ENCODE results near the gene BNC2. TPM values are rescaled to one million over a fixed set of nuclear protein-coding genes. Genes with fewer than 3 reads are reported as not detected.
"Not testable (repeated sequence)": the region's sequence is repeated elsewhere in the genome, so short reads cannot be mapped to it uniquely, and the experiment has no call there.

The BNC2 gene, protein sequence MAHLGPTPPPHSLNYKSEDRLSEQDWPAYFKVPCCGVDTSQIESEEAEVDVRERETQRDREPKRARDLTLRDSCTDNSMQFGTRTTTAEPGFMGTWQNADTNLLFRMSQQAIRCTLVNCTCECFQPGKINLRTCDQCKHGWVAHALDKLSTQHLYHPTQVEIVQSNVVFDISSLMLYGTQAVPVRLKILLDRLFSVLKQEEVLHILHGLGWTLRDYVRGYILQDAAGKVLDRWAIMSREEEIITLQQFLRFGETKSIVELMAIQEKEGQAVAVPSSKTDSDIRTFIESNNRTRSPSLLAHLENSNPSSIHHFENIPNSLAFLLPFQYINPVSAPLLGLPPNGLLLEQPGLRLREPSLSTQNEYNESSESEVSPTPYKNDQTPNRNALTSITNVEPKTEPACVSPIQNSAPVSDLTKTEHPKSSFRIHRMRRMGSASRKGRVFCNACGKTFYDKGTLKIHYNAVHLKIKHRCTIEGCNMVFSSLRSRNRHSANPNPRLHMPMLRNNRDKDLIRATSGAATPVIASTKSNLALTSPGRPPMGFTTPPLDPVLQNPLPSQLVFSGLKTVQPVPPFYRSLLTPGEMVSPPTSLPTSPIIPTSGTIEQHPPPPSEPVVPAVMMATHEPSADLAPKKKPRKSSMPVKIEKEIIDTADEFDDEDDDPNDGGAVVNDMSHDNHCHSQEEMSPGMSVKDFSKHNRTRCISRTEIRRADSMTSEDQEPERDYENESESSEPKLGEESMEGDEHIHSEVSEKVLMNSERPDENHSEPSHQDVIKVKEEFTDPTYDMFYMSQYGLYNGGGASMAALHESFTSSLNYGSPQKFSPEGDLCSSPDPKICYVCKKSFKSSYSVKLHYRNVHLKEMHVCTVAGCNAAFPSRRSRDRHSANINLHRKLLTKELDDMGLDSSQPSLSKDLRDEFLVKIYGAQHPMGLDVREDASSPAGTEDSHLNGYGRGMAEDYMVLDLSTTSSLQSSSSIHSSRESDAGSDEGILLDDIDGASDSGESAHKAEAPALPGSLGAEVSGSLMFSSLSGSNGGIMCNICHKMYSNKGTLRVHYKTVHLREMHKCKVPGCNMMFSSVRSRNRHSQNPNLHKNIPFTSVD
- 10 to 100 TPM; 19.0 to 28.7 (median 25.4) TPM for total RNA-seq (2021; fragmentation: NEBNext Ultra II Directional; extraction: Animal tissue kit (Norgen Biotek cat#: 25700))
- long read RNA-seq, partial matches to known transcripts = 0 of 7 reads
- long read RNA-seq, other reads (novel, unspliced or antisense) = 7 of 7 reads

- H3K9me3 Mint-ChIP-seq = peaks cover under 1% of the 10 kb centered on the region; the same call in 1 of the 2 replicates
- H3K4me3 Mint-ChIP-seq = peak within 1 kb of the TSS; percentile 91
Observed at GRCh38 chr9:16870596-16871335, at the start of gene BNC2. Gene BNC2 (minus strand): TSS chr9:16870670. CDS start chr9:16870648, 22 bp downstream.

DNA sequence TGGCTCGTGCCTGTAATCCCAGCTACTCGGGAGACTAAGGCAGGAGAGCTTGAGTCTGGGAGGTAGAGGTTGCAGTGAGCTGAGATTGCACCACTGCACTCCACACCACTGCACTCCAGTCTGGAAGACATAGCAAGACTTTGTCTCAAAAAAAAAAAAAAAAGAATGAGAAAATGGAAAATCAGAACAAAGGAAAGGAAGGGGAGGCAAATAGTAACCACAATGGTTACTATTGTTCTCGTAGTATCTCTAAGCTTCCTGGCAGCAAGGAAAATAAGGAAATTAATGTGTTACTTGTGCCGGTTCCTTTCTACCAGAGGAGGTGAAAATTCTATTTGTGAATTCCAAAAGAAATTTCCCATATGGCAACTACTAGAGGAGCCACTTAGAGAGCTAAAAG lies 48.5 kb upstream of the BNC2 start:
- Mint-ChIP-seq H3K27me3 (ENCODE audit: insufficient read depth) (peaks cover 4% of the 10 kb centered on the region), H3K27ac (no peak overlapping the region), H3K36me3 (ENCODE audit: low read depth) (0 out of 2 replicates have a peak, but pooled peaks cover 6% of the 10 kb centered on the region), H3K9me3 (peaks cover 9% of the 10 kb centered on the region; the same call in 1 of the 2 replicates), H3K4me3 (no peak overlapping the region), H3K4me1 (ENCODE audit: low read depth) (peaks cover 26% of the 10 kb centered on the region)
- DNase-seq = no peak
- TF ChIP-seq, protein P1, sequence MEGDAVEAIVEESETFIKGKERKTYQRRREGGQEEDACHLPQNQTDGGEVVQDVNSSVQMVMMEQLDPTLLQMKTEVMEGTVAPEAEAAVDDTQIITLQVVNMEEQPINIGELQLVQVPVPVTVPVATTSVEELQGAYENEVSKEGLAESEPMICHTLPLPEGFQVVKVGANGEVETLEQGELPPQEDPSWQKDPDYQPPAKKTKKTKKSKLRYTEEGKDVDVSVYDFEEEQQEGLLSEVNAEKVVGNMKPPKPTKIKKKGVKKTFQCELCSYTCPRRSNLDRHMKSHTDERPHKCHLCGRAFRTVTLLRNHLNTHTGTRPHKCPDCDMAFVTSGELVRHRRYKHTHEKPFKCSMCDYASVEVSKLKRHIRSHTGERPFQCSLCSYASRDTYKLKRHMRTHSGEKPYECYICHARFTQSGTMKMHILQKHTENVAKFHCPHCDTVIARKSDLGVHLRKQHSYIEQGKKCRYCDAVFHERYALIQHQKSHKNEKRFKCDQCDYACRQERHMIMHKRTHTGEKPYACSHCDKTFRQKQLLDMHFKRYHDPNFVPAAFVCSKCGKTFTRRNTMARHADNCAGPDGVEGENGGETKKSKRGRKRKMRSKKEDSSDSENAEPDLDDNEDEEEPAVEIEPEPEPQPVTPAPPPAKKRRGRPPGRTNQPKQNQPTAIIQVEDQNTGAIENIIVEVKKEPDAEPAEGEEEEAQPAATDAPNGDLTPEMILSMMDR (IDR thresholded peaks at IDR 0.05) = no peak

More at GRCh38 chr9:16870596-16871335, at the start of gene BNC2:
- Mint-ChIP-seq H3K4me1 (ENCODE audit: low read depth) (peaks cover 60% of the 10 kb centered on the region), H3K36me3 (ENCODE audit: low read depth) (no peaks in the 10 kb centered on the region), H3K27ac (peak within 1 kb of the TSS; percentile 90), H3K27me3 (ENCODE audit: insufficient read depth) (no peaks in the 10 kb centered on the region)
- peak; percentile 13 for DNase-seq
- TF ChIP-seq, protein P1 (IDR thresholded peaks at IDR 0.05) = no peak

DNA sequence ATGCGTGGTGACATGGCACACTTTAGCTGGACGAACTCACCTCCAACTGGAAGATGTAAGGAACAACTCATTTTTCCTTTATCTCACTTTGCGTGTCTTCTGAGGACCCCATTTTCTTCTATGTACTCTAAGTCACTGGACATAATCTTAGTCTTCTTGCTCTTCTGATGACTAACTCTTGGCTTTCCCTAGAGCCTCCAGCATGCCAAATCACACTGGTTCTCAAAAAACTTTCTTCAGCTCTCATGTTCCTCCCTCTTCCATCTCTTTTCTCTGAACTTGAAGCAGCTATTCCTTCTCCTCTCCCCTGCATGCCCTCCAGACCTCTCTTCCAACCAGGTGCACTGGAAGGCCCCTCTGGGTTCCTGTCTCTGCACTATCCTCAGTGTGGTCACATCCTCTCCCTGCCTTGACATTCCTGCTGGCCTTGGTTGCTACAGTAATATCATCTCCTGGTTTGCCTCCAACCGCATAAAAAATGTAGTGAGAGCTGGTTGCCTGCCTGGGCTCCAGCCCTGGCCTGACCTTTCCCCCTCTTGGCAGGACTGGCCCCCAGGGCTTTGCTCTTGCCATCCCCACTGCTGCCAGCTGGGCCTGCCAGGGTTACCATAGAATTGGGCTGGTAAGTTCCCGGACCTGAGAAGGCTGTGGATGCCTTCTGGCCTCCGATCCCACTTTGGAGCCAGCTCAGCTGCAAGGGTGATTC lies 44.8 kb upstream of the BNC2 start:
- H3K27me3 Mint-ChIP-seq (ENCODE audit: insufficient read depth) = peaks cover 4% of the 10 kb centered on the region
- no peaks in the 10 kb centered on the region for H3K36me3 Mint-ChIP-seq (ENCODE audit: low read depth)
- H3K9me3 Mint-ChIP-seq = no peaks in the 10 kb centered on the region
- no peaks in the 10 kb centered on the region for H3K4me1 Mint-ChIP-seq (ENCODE audit: low read depth)
- TF ChIP-seq, protein P1 (IDR thresholded peaks at IDR 0.05) = no peak
- no peak for DNase-seq
- no peak overlapping the region for H3K4me3 Mint-ChIP-seq
- H3K27ac Mint-ChIP-seq = no peak overlapping the region

DNA sequence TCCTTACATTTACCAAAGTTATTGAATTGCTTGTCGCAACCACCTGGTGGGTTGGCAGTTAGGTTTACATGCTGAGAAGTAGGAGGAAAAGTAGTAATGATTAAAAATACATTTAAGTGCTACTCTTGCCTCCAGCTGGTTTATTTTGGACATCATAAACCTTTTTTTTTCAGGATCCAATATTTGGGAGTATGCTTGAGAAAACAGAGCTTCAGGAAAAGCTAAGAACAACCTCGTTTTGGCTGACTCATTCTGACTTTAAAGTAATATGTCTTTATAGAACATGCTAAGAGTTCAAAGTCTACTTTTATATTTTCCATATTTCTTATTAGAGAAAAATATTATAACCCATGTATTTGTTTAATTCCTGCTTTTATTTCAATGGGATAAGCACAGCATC lies 41.7 kb upstream of the BNC2 start:
- TF ChIP-seq, protein P1 (IDR thresholded peaks at IDR 0.05) = no peak
- H3K27ac Mint-ChIP-seq = no peak overlapping the region
- peaks cover 2% of the 10 kb centered on the region; the same call in 1 of the 2 replicates for H3K27me3 Mint-ChIP-seq (ENCODE audit: insufficient read depth)
- no peak for DNase-seq
- H3K9me3 Mint-ChIP-seq = no peaks in the 10 kb centered on the region
- no peaks in the 10 kb centered on the region for H3K36me3 Mint-ChIP-seq (ENCODE audit: low read depth)
- no peak overlapping the region for H3K4me3 Mint-ChIP-seq
- no peaks in the 10 kb centered on the region for H3K4me1 Mint-ChIP-seq (ENCODE audit: low read depth)

- not testable (repeated sequence) for H3K4me3 Mint-ChIP-seq; H3K4me1 Mint-ChIP-seq (ENCODE audit: low read depth); H3K36me3 Mint-ChIP-seq (ENCODE audit: low read depth); H3K27me3 Mint-ChIP-seq (ENCODE audit: insufficient read depth); H3K27ac Mint-ChIP-seq; H3K9me3 Mint-ChIP-seq; DNase-seq
Observed at GRCh38 chr9:16908206-16908605, 37.7 kb upstream of the BNC2 start.
